ENCODE results near the gene ANKRD33B. TPM values are rescaled to one million over a fixed set of nuclear protein-coding genes. Genes with fewer than 3 reads are reported as not detected.

Gene ANKRD33B
- total RNA-seq, 1 experiment from 2014 or later = 6.9 TPM

DNA sequence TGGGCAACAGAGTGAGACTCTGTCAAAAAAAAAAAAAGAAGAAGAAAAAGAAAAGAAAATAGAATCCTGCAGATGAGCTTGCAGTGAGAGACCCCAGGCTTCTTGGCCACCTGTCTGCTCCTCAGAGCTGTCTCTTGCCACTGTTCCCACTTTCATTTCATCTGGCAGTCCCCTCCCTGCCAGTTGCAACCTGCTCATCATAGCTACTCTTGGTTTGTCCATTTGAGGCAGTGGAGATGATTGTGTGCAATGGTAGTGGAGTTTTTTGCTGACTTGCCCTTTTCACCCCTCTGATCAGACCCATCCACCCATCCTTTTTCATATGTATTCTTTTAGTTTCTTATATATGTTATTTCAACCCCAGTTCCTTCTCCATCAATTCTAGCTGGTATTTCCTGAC is 28.7 kb downstream of the ANKRD33B start:
- H3K4me1 Mint-ChIP-seq = peaks cover 35 to 36% of the 10 kb centered on the region in 2 experiments
- peaks cover 5% of the 10 kb centered on the region; the same call in 1 of the 2 replicates for H3K4me1 ChIP-seq (ENCODE audit: insufficient read depth, low read length)

More for the DNA sequence above, 28.7 kb downstream of the ANKRD33B start:
- no peak overlapping the region for H2BK120ac ChIP-seq (ENCODE audit: low read depth, low read length, poor library complexity, severe bottlenecking)
- no peak overlapping the region for H4K5ac ChIP-seq (ENCODE audit: insufficient read length, low read depth, low read length)
- H3K27me3 Mint-ChIP-seq (ENCODE audit: low read depth) = peaks cover 2% of the 10 kb centered on the region
- TF ChIP-seq, protein P1, sequence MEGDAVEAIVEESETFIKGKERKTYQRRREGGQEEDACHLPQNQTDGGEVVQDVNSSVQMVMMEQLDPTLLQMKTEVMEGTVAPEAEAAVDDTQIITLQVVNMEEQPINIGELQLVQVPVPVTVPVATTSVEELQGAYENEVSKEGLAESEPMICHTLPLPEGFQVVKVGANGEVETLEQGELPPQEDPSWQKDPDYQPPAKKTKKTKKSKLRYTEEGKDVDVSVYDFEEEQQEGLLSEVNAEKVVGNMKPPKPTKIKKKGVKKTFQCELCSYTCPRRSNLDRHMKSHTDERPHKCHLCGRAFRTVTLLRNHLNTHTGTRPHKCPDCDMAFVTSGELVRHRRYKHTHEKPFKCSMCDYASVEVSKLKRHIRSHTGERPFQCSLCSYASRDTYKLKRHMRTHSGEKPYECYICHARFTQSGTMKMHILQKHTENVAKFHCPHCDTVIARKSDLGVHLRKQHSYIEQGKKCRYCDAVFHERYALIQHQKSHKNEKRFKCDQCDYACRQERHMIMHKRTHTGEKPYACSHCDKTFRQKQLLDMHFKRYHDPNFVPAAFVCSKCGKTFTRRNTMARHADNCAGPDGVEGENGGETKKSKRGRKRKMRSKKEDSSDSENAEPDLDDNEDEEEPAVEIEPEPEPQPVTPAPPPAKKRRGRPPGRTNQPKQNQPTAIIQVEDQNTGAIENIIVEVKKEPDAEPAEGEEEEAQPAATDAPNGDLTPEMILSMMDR (conservative IDR thresholded peaks at IDR 0.05) = no peak
- peaks cover 0 to 1% (median 0%) of the 10 kb centered on the region in 3 experiments; a peak in 2 of 7 replicates for H3K36me3 Mint-ChIP-seq (ENCODE audit: insufficient read depth in 1 of 3, low read depth in 3 of 3)
- no peak overlapping the region for H3T11ph ChIP-seq (ENCODE audit: low read length)
- H3K27me3 ChIP-seq (ENCODE audit: insufficient read depth, low read length) = no peaks in the 10 kb centered on the region
- no peak overlapping the region for H2AK5ac ChIP-seq (ENCODE audit: insufficient read length, low read length)
- H3K79me2 ChIP-seq (ENCODE audit: insufficient read depth, low read length) = no peaks in the 10 kb centered on the region
- H4K20me1 ChIP-seq (ENCODE audit: control insufficient read depth, insufficient read depth, insufficient read length) = no peaks in the 10 kb centered on the region
- no peak overlapping the region for H4K8ac ChIP-seq (replicated peaks; ENCODE audit: insufficient read length, low read depth, low read length)
- peaks cover 0 to 4% of the 10 kb centered on the region in 2 experiments; a peak in 2 of 5 replicates for H3K9me3 Mint-ChIP-seq
- H3K4ac ChIP-seq (ENCODE audit: low read depth, low read length) = no peak overlapping the region
- H3K9ac ChIP-seq (ENCODE audit: extremely low read depth, insufficient read length, low read length) = no peak overlapping the region
- no peak overlapping the region for H3K4me3 Mint-ChIP-seq
- H4K91ac ChIP-seq (ENCODE audit: insufficient read length, low read depth, low read length) = no peak overlapping the region
- H3K9me3 ChIP-seq (ENCODE audit: control insufficient read depth, low read depth, low read length) = no peaks in the 10 kb centered on the region
- H2BK15ac ChIP-seq (ENCODE audit: low read depth, low read length) = no peak overlapping the region
- no peak overlapping the region for H2BK5ac ChIP-seq (ENCODE audit: insufficient read length, low read length)
- no peaks in the 10 kb centered on the region for H3K79me1 ChIP-seq (ENCODE audit: insufficient read depth, low read depth, low read length, poor library complexity, severe bottlenecking)
- no peak overlapping the region for H3K23ac ChIP-seq (ENCODE audit: insufficient read length, low read depth, low read length)
- no peak overlapping the region for H3K27ac ChIP-seq (ENCODE audit: insufficient read length, low read depth, low read length)
- no peak overlapping the region for H3K18ac ChIP-seq (ENCODE audit: insufficient read length, low read depth, low read length)
- no peak overlapping the region for H2BK12ac ChIP-seq (ENCODE audit: insufficient read length, low read depth, low read length)
- no peak overlapping the region for H3K4me2 ChIP-seq (ENCODE audit: insufficient read depth, insufficient read length, low read length)
- H3K14ac ChIP-seq (ENCODE audit: insufficient read depth, low read length) = no peak overlapping the region
- no peak for DNase-seq
- H3K56ac ChIP-seq (ENCODE audit: insufficient read length, low read depth, low read length) = no peak overlapping the region
- H3K23me2 ChIP-seq (ENCODE audit: insufficient read length, low read depth, low read length, poor library complexity, severe bottlenecking) = no peaks in the 10 kb centered on the region
- H2AFZ ChIP-seq (ENCODE audit: low read length) = no peak overlapping the region
- H2BK20ac ChIP-seq (ENCODE audit: low read depth, low read length, poor library complexity, severe bottlenecking) = no peak overlapping the region
- no peak overlapping the region for H3K27ac Mint-ChIP-seq
